GM23248 (cell line): ENCODE results near the gene TMEM94. TPM values are rescaled to one million over a fixed set of nuclear protein-coding genes. Genes with fewer than 3 reads are reported as not detected.
A peak's percentile ranks its signal among the peaks of the same experiment; 100 is the strongest.

Experiments used
- DNase-seq: peaks from one replicate; pipeline ENCODE4 v3.0.0-alpha.2; 2015
- H2AFZ ChIP-seq: fragments of 200-600 bp; sonication (generic); 2 replicates; pipeline ENCODE4 v1.6.1; 2016; ENCODE audit warnings: antibody characterized with exemption
- H3F3A ChIP-seq: fragments of 200-600 bp; sonication (generic); 2 replicates; pipeline ENCODE4 v1.6.1; 2016; ENCODE audit warnings: mild to moderate bottlenecking, antibody characterized with exemption, mixed run types; ENCODE audit not compliant: insufficient read depth
- H3K27ac ChIP-seq: fragments of 200-600 bp; sonication (generic); 2 replicates; pipeline ENCODE4 v1.5.1; 2016; ENCODE audit warnings: mild to moderate bottlenecking
- H3K27me3 ChIP-seq: fragments of 200-600 bp; sonication (generic); replicated peaks from 2 replicates; pipeline ENCODE4 v1.6.1; 2016; ENCODE audit warnings: mild to moderate bottlenecking; ENCODE audit not compliant: insufficient read depth
- H3K36me3 ChIP-seq: fragments of 200-600 bp; sonication (generic); 2 replicates; pipeline ENCODE4 v1.6.1; 2016; ENCODE audit warnings: low read depth, mild to moderate bottlenecking
- H3K4me1 ChIP-seq: fragments of 200-600 bp; sonication (generic); 2 replicates; pipeline ENCODE4 v1.6.1; 2016; ENCODE audit warnings: mild to moderate bottlenecking; ENCODE audit not compliant: insufficient read depth
- H3K4me2 ChIP-seq: fragments of 200-600 bp; sonication (generic); one replicate; pipeline ENCODE4 v1.6.1; 2016; ENCODE audit warnings: mild to moderate bottlenecking; ENCODE audit not compliant: unreplicated experiment
- H3K4me3 ChIP-seq: fragments of 200-600 bp; sonication (generic); 2 replicates; pipeline ENCODE4 v1.5.1; 2016; ENCODE audit warnings: mild to moderate bottlenecking
- H3K79me2 ChIP-seq: fragments of 200-600 bp; sonication (generic); 2 replicates; pipeline ENCODE4 v1.6.1; 2016; ENCODE audit warnings: mild to moderate bottlenecking; ENCODE audit not compliant: insufficient read depth
- H3K9ac ChIP-seq: fragments of 200-600 bp; sonication (generic); 2 replicates; pipeline ENCODE4 v1.6.1; 2016; ENCODE audit warnings: mild to moderate bottlenecking
- H3K9me2 ChIP-seq: fragments of 200-600 bp; sonication (generic); 2 replicates; pipeline ENCODE4 v1.6.1; 2016; ENCODE audit warnings: mixed run types, mild to moderate bottlenecking, moderate library complexity; ENCODE audit not compliant: insufficient read depth
- H3K9me3 ChIP-seq: fragments of 200-600 bp; sonication (generic); one replicate; pipeline ENCODE4 v1.6.1; 2017; ENCODE audit warnings: low read depth
- H4K20me1 ChIP-seq: fragments of 200-600 bp; sonication (generic); 2 replicates; pipeline ENCODE4 v1.6.0; 2016; ENCODE audit not compliant: insufficient read depth
- EZH2 ChIP-seq: fragments of 200-600 bp; sonication (generic); IDR thresholded peaks from 2 replicates; pipeline ENCODE4 v1.6.1; 2018; ENCODE audit warnings: antibody characterized with exemption, mild to moderate bottlenecking; ENCODE audit not compliant: insufficient read depth, poor library complexity, severe bottlenecking
- EZH2phosphoT487 ChIP-seq: fragments of 200-600 bp; sonication (generic); IDR thresholded peaks from 2 replicates; pipeline ENCODE4 v1.6.1; 2018; ENCODE audit warnings: antibody characterized with exemption, moderate library complexity, mild to moderate bottlenecking, low read depth; ENCODE audit not compliant: insufficient read depth
- WGBS, 2 experiments: methylation state at CpG; one replicate each; pipeline ENCODE4 v1.1.6; 2015 to 2017; ENCODE audit warnings: low lambda C conversion rate in 2 of 2, low coverage in 1 of 2; ENCODE audit errors: missing lambda C conversion rate in 2 of 2; 5-methylcytosine and 5-hydroxymethylcytosine counted together
- in situ Hi-C: fragments of 300-500 bp; cut with MboI; formaldehyde crosslinking; loops from 2 replicates; pipeline ENCODE4 v1.15.0; 2020
- polyA plus RNA-seq: library from polyadenylated mRNA; unstranded; fragments of >200 nt; fragmentation: Nextera tagmentation; extraction: Ambion mirVana; gene quantifications from 2 replicates; pipeline ENCODE4 v1.2.1, GENCODE V29; 2016
- total RNA-seq: library from RNA; depleted of rRNA; stranded (reverse); fragments of >200 nt; shearing (Covaris generic); gene quantifications from 2 replicates; pipeline ENCODE4 v1.2.3, GENCODE V29; 2014

Gene TMEM94
- total and polyA plus RNA-seq, 2 experiments from 2014 or later: 14.3 to 24.5 TPM

- Histone ChIP-seq H3K4me2 (peak within 1 kb of the TSS; percentile 69), H3K9me2 (no peaks in the 10 kb centered on the region), H3K36me3 (no peaks in the 10 kb centered on the region), H3K9me3 (no peaks in the 10 kb centered on the region), H4K20me1 (no peaks in the 10 kb centered on the region), H3K4me3 (peak within 1 kb of the TSS; percentile 60), H2AFZ (peak within 1 kb of the TSS; percentile 38; the same call in 1 of the 2 replicates), H3K27ac (no peak within 1 kb of the TSS), H3F3A (no peaks in the 10 kb centered on the region), H3K4me1 (no peaks in the 10 kb centered on the region), H3K27me3 (peaks cover 19% of the 10 kb centered on the region; the same call in 1 of the 2 replicates), H3K9ac (no peak within 1 kb of the TSS), H3K79me2 (no peaks in the 10 kb centered on the region)
- TF ChIP-seq EZH2 (no peak), EZH2phosphoT487 (no peak)
- WGBS, 2 experiments: 2 to 4% methylated on average over 27 to 53 of the region's 108 CpGs
- peak; percentile 48 for DNase-seq
- in situ Hi-C loops: no loop called here
Measured at GRCh38 chr17:75524970-75525805, 68.8 kb downstream of the TMEM94 start, which contains the start of gene LLGL2. Gene LLGL2 (plus strand): TSS chr17:75525697. CDS start chr17:75543427, 17,730 bp downstream.

- H3F3A ChIP-seq: no peaks in the 10 kb centered on the region
- no peak overlapping the region for H2AFZ ChIP-seq
- H3K9ac ChIP-seq: no peak overlapping the region
- H3K4me3 ChIP-seq: peak overlapping the region; percentile 60
- in situ Hi-C loops: no loop called here
- H3K4me2 ChIP-seq: peak overlapping the region; percentile 69
- H3K27ac ChIP-seq: no peak overlapping the region
- peaks cover 19% of the 10 kb centered on the region; the same call in 1 of the 2 replicates for H3K27me3 ChIP-seq
- TF ChIP-seq EZH2 (peak; percentile 59), EZH2phosphoT487 (no peak)
- H3K9me3 ChIP-seq: no peaks in the 10 kb centered on the region
- no peaks in the 10 kb centered on the region for H3K36me3 ChIP-seq
- H3K79me2 ChIP-seq: no peaks in the 10 kb centered on the region
- DNase-seq: no peak
- no peaks in the 10 kb centered on the region for H4K20me1 ChIP-seq
- 3 to 7% methylated on average over 39 to 50 of the region's 60 CpGs for WGBS, 2 experiments
- no peaks in the 10 kb centered on the region for H3K9me2 ChIP-seq
- H3K4me1 ChIP-seq: no peaks in the 10 kb centered on the region
Measured at GRCh38 chr17:75525806-75526554, 69.5 kb downstream of the TMEM94 start.

GRCh38 chr17:75526555-75527270, 70.3 kb downstream of the TMEM94 start:
- 26 to 28% methylated on average over 13 of the region's 13 CpGs for WGBS, 2 experiments
- H3K4me3 ChIP-seq: no peak overlapping the region
- H3K4me1 ChIP-seq: no peaks in the 10 kb centered on the region
- peaks cover 19% of the 10 kb centered on the region; the same call in 1 of the 2 replicates for H3K27me3 ChIP-seq
- H3F3A ChIP-seq: no peaks in the 10 kb centered on the region
- in situ Hi-C loops: no loop called here
- H3K36me3 ChIP-seq: no peaks in the 10 kb centered on the region
- no peak overlapping the region for H3K9ac ChIP-seq
- H3K79me2 ChIP-seq: no peaks in the 10 kb centered on the region
- TF ChIP-seq EZH2: no peak
- no peak for TF ChIP-seq EZH2phosphoT487
- DNase-seq: no peak
- no peaks in the 10 kb centered on the region for H3K9me2 ChIP-seq
- H3K9me3 ChIP-seq: no peaks in the 10 kb centered on the region
- no peaks in the 10 kb centered on the region for H4K20me1 ChIP-seq
- no peak overlapping the region for H2AFZ ChIP-seq
- H3K4me2 ChIP-seq: no peak overlapping the region
- no peak overlapping the region for H3K27ac ChIP-seq
